GM12878 (cell line): Measurements from ENCODE around the gene LINC00237. TPM values are rescaled to one million over a fixed set of nuclear protein-coding genes. Genes with fewer than 3 reads are reported as not detected.

ENCODE experiments used
- ATAC-seq: fragments of 200-7000 bp; cut with Tn5 transposase; 3 replicates; pipeline ENCODE4 v1.9.1; 2020; ENCODE audit warnings: mild to moderate bottlenecking, moderate library complexity
- BruUV-seq: library from RNA; stranded (reverse); fragments of 400-500 nt; replicated peaks from 2 replicates; lab custom pipeline; 2021; lab: Mats Ljungman, UMichigan
- CTCF ChIA-PET: fragments of 300-600 bp; sonication (Branson Sonifier 250); formaldehyde crosslinking; extraction: SDS; loops from one replicate; lab custom pipeline; 2021; ENCODE audit warnings: inconsistent platforms; lab: Yijun Ruan, JAX
- POLR2A ChIA-PET: fragments of 350-600 bp; formaldehyde crosslinking; extraction: SDS; loops from one replicate; lab custom pipeline; 2021; ENCODE audit warnings: inconsistent platforms; lab: Charles Lee
- RAD21 ChIA-PET: fragments of 300-600 bp; sonication (Branson Sonifier 250); formaldehyde crosslinking; loops from one replicate; lab custom pipeline; 2023; ENCODE audit warnings: antibody characterized with exemption; ENCODE audit not compliant: unreplicated experiment; lab: Charles Lee
- SMC1A ChIA-PET: fragments of 300-600 bp; sonication (Branson Sonifier 250); formaldehyde crosslinking; loops from one replicate; lab custom pipeline; 2023; ENCODE audit not compliant: unreplicated experiment, uncharacterized antibody; lab: Charles Lee
- DNase-seq: peaks from one replicate; pipeline ENCODE4 v3.0.0-alpha.2; 2011; ENCODE audit warnings: low read depth, low spot score
- FAIRE-seq: peaks from 3 replicates; lab custom pipeline; 2011; peaks lifted over from hg19 to GRCh38; lab: Jason Lieb, UNC
- H2AFZ ChIP-seq: 2 replicates; pipeline ENCODE4 v1.6.0; 2011; ENCODE audit warnings: low read depth, low read length, control low read depth; ENCODE audit not compliant: control insufficient read depth
- H3K27ac ChIP-seq: 2 replicates; pipeline ENCODE4 v1.5.1; 2011; ENCODE audit warnings: control low read depth; ENCODE audit not compliant: control insufficient read depth, insufficient read depth
- H3K27me3 ChIP-seq, 2 experiments: replicated peaks in 1 of 2; 2 replicates each; pipeline versions ENCODE4 v1.6.0 to v1.6.1; 2011; ENCODE audit warnings: low read length in 1 of 2; ENCODE audit not compliant: control insufficient read depth in 2 of 2, insufficient read depth in 2 of 2
- H3K36me3 ChIP-seq, 2 experiments: 2 replicates each; pipeline ENCODE4 v1.5.1; 2011; ENCODE audit warnings: low read length in 1 of 2; ENCODE audit not compliant: control insufficient read depth in 2 of 2, insufficient read depth in 2 of 2
- H3K4me1 ChIP-seq: 2 replicates; pipeline ENCODE4 v1.6.1; 2011; ENCODE audit warnings: mild to moderate bottlenecking, low read length, moderate library complexity, mixed read lengths; ENCODE audit not compliant: control insufficient read depth, insufficient read depth
- H3K4me2 ChIP-seq: 2 replicates; pipeline ENCODE4 v1.6.0; 2011; ENCODE audit warnings: control low read depth; ENCODE audit not compliant: control insufficient read depth, insufficient read depth
- H3K4me3 ChIP-seq: fragments of 200-600 bp; sonication (generic); 2 replicates; pipeline ENCODE4 v1.5.1; 2016
- H3K79me2 ChIP-seq: 2 replicates; pipeline ENCODE4 v1.6.0; 2011; ENCODE audit warnings: low read length; ENCODE audit not compliant: control insufficient read depth, insufficient read depth
- H3K9ac ChIP-seq: 2 replicates; pipeline ENCODE4 v1.8.0; 2011; ENCODE audit warnings: low read length, control low read depth, mixed read lengths; ENCODE audit not compliant: control insufficient read depth, insufficient read depth
- H3K9me3 ChIP-seq: replicated peaks from 3 replicates; pipeline ENCODE4 v1.5.1; 2011; ENCODE audit warnings: mild to moderate bottlenecking, low read length; ENCODE audit not compliant: control insufficient read depth, insufficient read depth
- H4K20me1 ChIP-seq: 2 replicates; pipeline ENCODE4 v1.6.0; 2011; ENCODE audit not compliant: control insufficient read depth, insufficient read depth
- CEBPB ChIP-seq, 2 experiments: fragments of 150-350 bp in 1 of 2; IDR thresholded peaks; 2 replicates each; pipeline ENCODE4 v1.6.1; 2012 to 2014; ENCODE audit warnings: low read depth in 2 of 2, low read length in 2 of 2, borderline replicate concordance in 1 of 2, inconsistent platforms in 1 of 2
- CEBPZ ChIP-seq: fragments of 150-350 bp; IDR thresholded peaks from 2 replicates; pipeline ENCODE4 v1.6.1; 2016; ENCODE audit warnings: low read depth, low read length
- CHD2 ChIP-seq: IDR thresholded peaks from 2 replicates; pipeline ENCODE4 v1.6.1; 2011; ENCODE audit warnings: low read depth, low read length, improper control_type of control experiment, borderline replicate concordance
- HSF1 ChIP-seq: fragments of 150-350 bp; IDR thresholded peaks from 2 replicates; pipeline ENCODE4 v1.6.1; 2014; ENCODE audit warnings: mild to moderate bottlenecking, low read depth, low read length
- NR2F1 ChIP-seq: fragments of 450-650 bp; conservative IDR thresholded peaks from 2 replicates; pipeline ENCODE4 v1.6.1; 2017; ENCODE audit warnings: mild to moderate bottlenecking
- SIN3A ChIP-seq: IDR thresholded peaks from 2 replicates; pipeline ENCODE4 v1.6.1; 2012; ENCODE audit warnings: low read depth, low read length, improper control_type of control experiment
- YBX1 ChIP-seq: fragments of 450-650 bp; IDR thresholded peaks from 2 replicates; pipeline ENCODE4 v1.6.1; 2016; ENCODE audit warnings: antibody characterized with exemption
- ZNF24 ChIP-seq: fragments of 450-650 bp; IDR thresholded peaks from 2 replicates; pipeline ENCODE4 v1.6.1; 2017; ENCODE audit warnings: antibody characterized with exemption, mild to moderate bottlenecking
- WGBS: methylation state at CpG from one replicate; pipeline ENCODE4 v1.1.6; 2016; ENCODE audit warnings: low lambda C conversion rate; ENCODE audit not compliant: insufficient replicate concordance, insufficient coverage; ENCODE audit errors: missing lambda C conversion rate; 5-methylcytosine and 5-hydroxymethylcytosine counted together
- in situ Hi-C: fragments of 300-500 bp; cut with MboI; formaldehyde crosslinking; loops from 9 replicates; pipeline ENCODE4 v1.14.3; 2018; ENCODE audit warnings: mixed read lengths
- intact Hi-C: fragments of 100-400 bp; cut with micrococcal nuclease; formaldehyde crosslinking; loops from one replicate; pipeline ENCODE4 v1.14.2; 2022; ENCODE audit not compliant: unreplicated experiment
- polyA plus RNA-seq, 11 experiments: library from polyadenylated mRNA; depleted of rRNA in 4 of 11; unstranded in 6 of 11; stranded (reverse) in 5 of 11; fragments of >200 nt; fragmentation: Nextera tagmentation in 4 of 11; fragmentation: Illumina TruSeq in 1 of 11; extraction: Ambion mirVana in 4 of 11; extraction: Trizol in 1 of 11; gene quantifications; 1 replicate in 1 of 11; 2 replicates in 10 of 11; pipeline versions ENCODE4 v1.2.1 to v1.2.3, GENCODE V29; 2011 to 2016; ENCODE audit warnings: inconsistent platforms in 2 of 11, missing spikeins in 2 of 11, low read depth in 1 of 11
- total RNA-seq, 4 experiments: library from RNA; depleted of rRNA in 3 of 4; stranded (reverse); fragments of >200 nt in 3 of 4; fragmentation: Illumina TruSeq in 1 of 4; extraction: Trizol in 1 of 4; gene quantifications; 2 replicates each; pipeline versions ENCODE4 v1.2.1 to v1.2.3, GENCODE V29; 2013 to 2021

The LINC00237 gene
- total and polyA plus RNA-seq, 10 of the 15 experiments (the other 5 are each of a cell fraction or from before 2014, with no cell fraction given): not detected

DNA sequence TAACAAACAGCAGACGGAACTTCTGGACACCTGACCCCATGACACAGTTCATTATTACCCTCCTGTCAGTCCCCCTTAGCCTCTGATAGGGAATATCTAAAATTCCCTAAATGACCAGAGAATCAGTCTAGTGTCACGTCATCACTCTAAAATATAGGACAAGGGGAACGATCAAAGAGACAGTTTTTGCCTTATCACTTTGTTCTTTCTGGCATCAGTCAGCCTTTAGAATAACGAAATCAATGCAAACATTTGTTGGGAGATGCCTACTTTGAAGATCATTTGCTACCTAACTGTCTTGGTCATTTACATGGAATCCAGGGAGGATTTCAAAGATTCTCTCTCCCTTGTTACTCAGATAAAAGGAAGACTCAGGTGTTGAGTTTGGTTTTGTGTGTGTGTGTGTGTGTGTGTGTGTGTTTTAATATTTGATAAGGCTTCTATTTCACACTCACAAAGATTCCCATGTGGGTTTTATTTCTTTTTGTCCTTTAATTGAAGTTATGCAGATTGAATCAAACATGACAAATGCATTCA, 28.3 kb downstream of the LINC00237 start (continued):
- no peak for TF ChIP-seq HSF1
- no peak for TF ChIP-seq CEBPZ
- TF ChIP-seq ZNF24: no peak
- TF ChIP-seq YBX1: no peak
- TF ChIP-seq CEBPB (IDR thresholded peaks at IDR 0.05; ENCODE audit: borderline replicate concordance in 1 of 2, low read depth in 2 of 2, low read length in 2 of 2): no peak
- no peak for TF ChIP-seq NR2F1
- no peak for TF ChIP-seq SIN3A

DNA sequence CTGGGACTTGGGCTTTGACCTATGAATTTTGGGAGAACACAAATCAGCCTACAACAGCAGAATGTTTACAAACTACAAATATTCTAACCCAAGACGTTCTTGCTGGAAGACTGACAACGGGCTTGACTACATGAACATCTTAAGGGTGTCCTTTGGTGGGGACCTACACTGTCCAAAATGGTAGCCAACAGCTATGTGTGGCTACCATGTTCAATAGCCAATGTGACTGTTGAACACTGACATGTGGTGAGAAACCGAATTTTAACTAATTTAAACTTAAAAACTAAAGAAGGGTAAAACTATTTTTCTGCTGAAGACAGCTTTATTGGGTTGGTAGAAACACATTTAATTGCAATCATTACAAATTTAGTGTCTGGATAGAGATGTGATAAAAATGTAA, 30.1 kb downstream of the LINC00237 start:
- ChIA-PET POLR2A (interaction anchor here (0.6 kb wide), 1 partner anchor 150 kb away, joined by 3 read pairs; no protein-coding TSS in a partner anchor), CTCF (no interaction called here), SMC1A (interaction anchor here (1.2 kb wide), 1 partner anchor 18 kb away, joined by 4 read pairs; no protein-coding TSS in a partner anchor), RAD21 (no interaction called here)
- H3K79me2 ChIP-seq: no peaks in the 10 kb centered on the region
- no peaks in the 10 kb centered on the region for H3K36me3 ChIP-seq
- 0 out of 4 replicates have a peak, but pooled peaks cover 0 to 2% of the 10 kb centered on the region in 2 experiments for H3K27me3 ChIP-seq
- intact Hi-C loops: no loop called here
- ATAC-seq: no peak
- 0% methylated on average over 3 of the region's 3 CpGs for WGBS
- H3K4me2 ChIP-seq: no peak overlapping the region
- no peak overlapping the region for H3K9ac ChIP-seq
- no peak overlapping the region for H3K27ac ChIP-seq
- no peaks in the 10 kb centered on the region for H4K20me1 ChIP-seq
- H3K4me1 ChIP-seq: peaks cover 10% of the 10 kb centered on the region; the same call in 1 of the 2 replicates
- H2AFZ ChIP-seq: no peak overlapping the region
- in situ Hi-C loops: no loop called here
- no peaks in the 10 kb centered on the region for H3K9me3 ChIP-seq
- FAIRE-seq: no peak
- no peak overlapping the region for H3K4me3 ChIP-seq
- BruUV-seq: no TSS peak
- DNase-seq: no peak
- TF ChIP-seq CHD2: no peak
- TF ChIP-seq, all 136 proteins: peak for 0
